ENCODE measurements around the gene TNN.

TNN gene

GRCh38 chr1:175164751-175165150, 97.1 kb downstream of the TNN start:
- DNase-seq (ENCODE audit: low read depth) = no peak
- TF ChIP-seq CTCF (IDR thresholded peaks at IDR 0.05; ENCODE audit: insufficient read depth, low read depth, low read length, missing control alignments) = no peak
- no peak overlapping the region for H3K4me3 ChIP-seq (ENCODE audit: low read depth, low read length)

GRCh38 chr1:175166746-175167145, 99.1 kb downstream of the TNN start:
- DNase-seq (ENCODE audit: low read depth) = no peak
- TF ChIP-seq CTCF (IDR thresholded peaks at IDR 0.05; ENCODE audit: insufficient read depth, low read depth, low read length, missing control alignments) = no peak
- H3K4me3 ChIP-seq (ENCODE audit: low read depth, low read length) = no peak overlapping the region

DNA sequence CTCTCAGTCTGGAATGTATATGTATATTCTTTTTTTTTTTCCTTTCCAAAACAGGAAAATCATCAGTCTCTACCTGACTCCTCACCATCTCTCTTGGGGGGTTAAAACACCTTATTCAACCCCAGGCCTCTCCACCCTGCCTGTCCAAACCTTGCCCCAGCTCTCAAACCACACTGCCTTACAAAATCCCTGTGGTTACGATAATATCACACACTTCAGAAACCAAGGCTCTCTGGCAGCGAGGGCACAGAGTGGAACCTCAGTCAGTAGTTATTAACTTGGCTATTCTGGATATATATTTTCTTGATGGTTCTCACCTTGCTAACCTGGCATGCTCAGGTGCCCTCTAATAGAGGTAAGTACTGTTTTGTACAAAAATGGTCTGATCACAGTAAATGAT, 100.2 kb downstream of the TNN start:
- no peak for TF ChIP-seq CTCF (IDR thresholded peaks at IDR 0.05; ENCODE audit: insufficient read depth, low read depth, low read length, missing control alignments)
- no peak for DNase-seq (ENCODE audit: low read depth)
- no peak overlapping the region for H3K4me3 ChIP-seq (ENCODE audit: low read depth, low read length)

GRCh38 chr1:175168782-175169181, 101.1 kb downstream of the TNN start:
- no peak overlapping the region for H3K4me3 ChIP-seq (ENCODE audit: low read depth, low read length)
- TF ChIP-seq CTCF (IDR thresholded peaks at IDR 0.05; ENCODE audit: insufficient read depth, low read depth, low read length, missing control alignments) = no peak
- no peak for DNase-seq (ENCODE audit: low read depth)

- TF ChIP-seq CTCF (IDR thresholded peaks at IDR 0.05; ENCODE audit: insufficient read depth, low read depth, low read length, missing control alignments) = no peak
- H3K4me3 ChIP-seq (ENCODE audit: low read depth, low read length) = no peak overlapping the region
- no peak for DNase-seq (ENCODE audit: low read depth)
Measured at GRCh38 chr1:175169286-175170018, 101.8 kb downstream of the TNN start.

GRCh38 chr1:175171036-175171913, 103.6 kb downstream of the TNN start:
- no peak for TF ChIP-seq CTCF (IDR thresholded peaks at IDR 0.05; ENCODE audit: insufficient read depth, low read depth, low read length, missing control alignments)
- no peak for DNase-seq (ENCODE audit: low read depth)

More at GRCh38 chr1:175171036-175171913, 103.6 kb downstream of the TNN start:
- H3K4me3 ChIP-seq (ENCODE audit: low read depth, low read length) = no peak overlapping the region

All from GM12865 (cell line).